H1 (cell line): Measurements from ENCODE around the gene RTL9. TPM values are rescaled to one million over a fixed set of nuclear protein-coding genes. Genes with fewer than 3 reads are reported as not detected.

Experiments used
- polyA plus RNA-seq, 7 experiments: library from polyadenylated mRNA; depleted of rRNA in 3 of 7; stranded (reverse) in 5 of 7; unstranded in 2 of 7; fragments of >200 nt in 5 of 7; fragments of 200-250 nt in 2 of 7; gene quantifications; 1 replicate in 5 of 7; 2 replicates in 1 of 7; 4 replicates in 1 of 7; pipeline versions ENCODE4 v1.2.1 to v1.2.3, GENCODE V29; 2011 to 2013; ENCODE audit warnings: missing spikeins in 2 of 7, mixed read lengths in 2 of 7
- small RNA-seq: library from polyadenylated mRNA; stranded (forward); fragments of <200 nt; extraction: miRNeasy Mini kit (QIAGEN cat#:217004); gene quantifications from one replicate; pipeline ENCODE3, GENCODE V24; 2013; ENCODE audit not compliant: insufficient read depth
- total RNA-seq: library from RNA; stranded (reverse); fragmentation: NEBNext Ultra II Directional; extraction: Animal tissue kit (Norgen Biotek cat#: 25700); gene quantifications from 2 replicates; pipeline ENCODE4 v1.2.1, GENCODE V29; 2021

Gene RTL9
- total and polyA plus RNA-seq, 2 of the 8 experiments (the other 6 are each of a cell fraction or from before 2014, with no cell fraction given) = 0.09 to 0.20 TPM

Small RNA genes within 50 kb of the gene (small RNA-seq; reads per million reads assigned to genes)
- not detected for gene GNG5P2

Other genes with a start within 250 kb of the RTL9 start
- gene AMMECR1, start 40.8 kb upstream of the RTL9 start, total RNA-seq = 20.6 and 21.2 TPM in 2 replicates
- 7.5 and 10.2 TPM in 2 replicates for gene AMMECR1, start 40.8 kb upstream of the RTL9 start, polyA plus RNA-seq (2011; rRNA removed)